ENCODE data around the gene TGM5. TPM values are rescaled to one million over a fixed set of nuclear protein-coding genes. Genes with fewer than 3 reads are reported as not detected.
"Not testable (repeated sequence)": the region's sequence is repeated elsewhere in the genome, so short reads cannot be mapped to it uniquely, and the experiment has no call there.

TGM5 gene
- total and polyA plus RNA-seq, 12 donors: 0.13 to 0.14 (median 0.14) TPM; not detected in 9

DNA sequence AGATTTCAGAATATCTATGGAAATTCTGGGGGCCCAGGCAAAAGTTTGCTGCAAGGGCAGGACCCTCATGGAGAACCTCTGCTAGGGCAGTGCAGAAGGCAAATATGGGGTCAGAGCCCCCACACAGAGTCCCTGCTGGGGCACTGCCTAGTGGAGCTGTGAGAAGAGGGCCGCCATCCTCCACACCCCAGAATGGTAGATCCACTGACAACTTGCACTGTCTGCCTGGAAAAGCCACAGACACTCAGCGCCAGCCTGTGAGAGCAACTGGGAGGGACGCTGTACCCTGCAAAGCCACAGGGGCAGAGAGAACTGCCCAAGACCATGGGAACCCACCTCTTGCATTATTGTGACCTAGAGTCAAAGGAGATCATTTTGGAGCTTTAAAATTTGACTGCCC, 67.7 kb downstream of the TGM5 start:
- Histone ChIP-seq H3K27me3 (no peaks in the 10 kb centered on the region), H3K27ac (no peak overlapping the region), H3K4me1 (replicated peaks in 1 of 2) (peaks cover 0 to under 1% of the 10 kb centered on the region in 2 donors), H3K36me3 (replicated peaks in 1 of 2) (peaks cover 0 to 29% of the 10 kb centered on the region in 2 donors), H3K4me3 (no peak overlapping the region), H3K9me3 (replicated peaks in 1 of 3) (no peaks in the 10 kb centered on the region)
- WGBS, 4 donors: 94 to 100% (median 97%) methylated on average over 3 of the region's 3 CpGs
- DNase-seq: no peak
- intact Hi-C loops (cut with DNase I): no loop called here
- TF ChIP-seq POLR2A (IDR thresholded peaks at IDR 0.05): no peak
- TF ChIP-seq, protein P1, sequence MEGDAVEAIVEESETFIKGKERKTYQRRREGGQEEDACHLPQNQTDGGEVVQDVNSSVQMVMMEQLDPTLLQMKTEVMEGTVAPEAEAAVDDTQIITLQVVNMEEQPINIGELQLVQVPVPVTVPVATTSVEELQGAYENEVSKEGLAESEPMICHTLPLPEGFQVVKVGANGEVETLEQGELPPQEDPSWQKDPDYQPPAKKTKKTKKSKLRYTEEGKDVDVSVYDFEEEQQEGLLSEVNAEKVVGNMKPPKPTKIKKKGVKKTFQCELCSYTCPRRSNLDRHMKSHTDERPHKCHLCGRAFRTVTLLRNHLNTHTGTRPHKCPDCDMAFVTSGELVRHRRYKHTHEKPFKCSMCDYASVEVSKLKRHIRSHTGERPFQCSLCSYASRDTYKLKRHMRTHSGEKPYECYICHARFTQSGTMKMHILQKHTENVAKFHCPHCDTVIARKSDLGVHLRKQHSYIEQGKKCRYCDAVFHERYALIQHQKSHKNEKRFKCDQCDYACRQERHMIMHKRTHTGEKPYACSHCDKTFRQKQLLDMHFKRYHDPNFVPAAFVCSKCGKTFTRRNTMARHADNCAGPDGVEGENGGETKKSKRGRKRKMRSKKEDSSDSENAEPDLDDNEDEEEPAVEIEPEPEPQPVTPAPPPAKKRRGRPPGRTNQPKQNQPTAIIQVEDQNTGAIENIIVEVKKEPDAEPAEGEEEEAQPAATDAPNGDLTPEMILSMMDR (IDR thresholded peaks at IDR 0.05): no peak

- peaks cover 0 to 32% of the 10 kb centered on the region in 2 donors for H3K36me3 ChIP-seq (replicated peaks in 1 of 2)
- DNase-seq: not testable (repeated sequence)
- 92 to 99% (median 95%) methylated on average over 2 to 4 of the region's 4 CpGs for WGBS, 4 donors
These were observed 68.2 kb downstream of the TGM5 start for GRCh38 chr15:43198556-43198955.

DNA sequence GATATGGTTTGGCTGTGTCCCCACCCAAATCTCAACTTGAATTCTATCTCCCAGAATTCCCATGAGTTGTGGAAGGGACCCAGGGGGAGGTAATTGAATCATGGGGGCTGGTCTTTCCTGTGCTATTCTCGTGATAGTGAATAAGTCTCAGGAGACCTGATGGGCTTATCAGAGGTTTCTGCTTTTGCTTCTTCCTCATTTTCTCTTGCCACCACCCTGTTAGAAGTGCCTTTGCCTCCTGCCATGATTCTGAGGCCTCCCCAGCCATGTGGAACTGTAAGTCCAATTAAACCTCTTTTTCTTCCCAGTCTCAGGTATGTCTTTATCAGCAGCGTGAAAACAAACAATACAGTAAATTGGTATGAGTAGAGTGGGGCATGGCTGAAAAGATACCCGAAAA, 69.0 kb downstream of the TGM5 start:
- DNase-seq; H3K27ac ChIP-seq; H3K4me3 ChIP-seq; H3K27me3 ChIP-seq; H3K9me3 ChIP-seq (replicated peaks in 1 of 3); H3K4me1 ChIP-seq (replicated peaks in 1 of 2); intact Hi-C loops (cut with DNase I): not testable (repeated sequence)
- 85 to 92% (median 87%) methylated on average over 3 of the region's 3 CpGs for WGBS, 4 donors
- H3K36me3 ChIP-seq (replicated peaks in 1 of 2): peaks cover 0 to 40% of the 10 kb centered on the region in 2 donors

More at GRCh38 chr15:43198556-43198955, 68.2 kb downstream of the TGM5 start:
- H3K27me3 ChIP-seq; H3K27ac ChIP-seq; intact Hi-C loops (cut with DNase I); H3K9me3 ChIP-seq (replicated peaks in 1 of 3); H3K4me1 ChIP-seq (replicated peaks in 1 of 2); H3K4me3 ChIP-seq: not testable (repeated sequence)

GRCh38 chr15:43196760-43197548, 69.8 kb downstream of the TGM5 start:
- TF ChIP-seq, protein P1 (IDR thresholded peaks at IDR 0.05): no peak
- no peak for TF ChIP-seq POLR2A (IDR thresholded peaks at IDR 0.05)
- no peak for DNase-seq
- Histone ChIP-seq H3K9me3 (replicated peaks in 1 of 3) (no peaks in the 10 kb centered on the region), H3K27ac (no peak overlapping the region), H3K27me3 (no peaks in the 10 kb centered on the region), H3K36me3 (replicated peaks in 1 of 2) (peaks cover 0 to 48% of the 10 kb centered on the region in 2 donors), H3K4me1 (replicated peaks in 1 of 2) (no peaks in the 10 kb centered on the region), H3K4me3 (no peak overlapping the region)
- intact Hi-C loops (cut with DNase I): no loop called here
- 88 to 94% (median 92%) methylated on average over 10 of the region's 10 CpGs for WGBS, 4 donors

DNA sequence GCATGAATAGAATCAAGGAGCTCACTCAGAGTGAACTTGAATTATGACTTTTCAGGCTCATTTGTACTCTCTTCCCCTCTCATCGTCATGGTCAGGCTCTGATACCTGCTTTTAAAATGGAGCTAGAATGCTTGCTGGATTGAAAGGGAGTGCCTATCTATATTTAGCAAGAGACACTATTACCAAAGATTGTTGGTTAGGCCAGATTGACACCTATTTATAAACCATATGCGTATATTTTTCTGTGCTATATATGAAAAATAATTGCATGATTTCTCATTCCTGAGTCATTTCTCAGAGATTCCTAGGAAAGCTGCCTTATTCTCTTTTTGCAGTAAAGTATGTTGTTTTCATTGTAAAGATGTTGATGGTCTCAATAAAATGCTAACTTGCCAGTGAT, 71.9 kb downstream of the TGM5 start:
- no peaks in the 10 kb centered on the region for H3K9me3 ChIP-seq (replicated peaks in 1 of 3)
- no peak overlapping the region for H3K27ac ChIP-seq
- no peak for TF ChIP-seq POLR2A (IDR thresholded peaks at IDR 0.05)
- TF ChIP-seq, protein P1 (IDR thresholded peaks at IDR 0.05): no peak
- peaks cover 0 to 69% of the 10 kb centered on the region in 2 donors for H3K36me3 ChIP-seq (replicated peaks in 1 of 2)
- WGBS, 4 donors: 78 to 92% (median 87%) methylated on average over 2 of the region's 2 CpGs
- peaks cover 0 to 4% of the 10 kb centered on the region in 2 donors for H3K4me1 ChIP-seq (replicated peaks in 1 of 2)
- no peaks in the 10 kb centered on the region for H3K27me3 ChIP-seq
- no peak for DNase-seq
- no peak overlapping the region for H3K4me3 ChIP-seq
- intact Hi-C loops (cut with DNase I): no loop called here

Measured in adrenal gland (tissue), 12 donors.